Measurements from ENCODE around the gene KLHDC1. TPM values are rescaled to one million over a fixed set of nuclear protein-coding genes. Genes with fewer than 3 reads are reported as not detected.

Gene KLHDC1
- total and polyA plus RNA-seq, 9 of the 15 experiments (the other 6 are each of a cell fraction or from before 2014, with no cell fraction given), result 0.08 to 0.41 (median 0.18) TPM

- no peaks in the 10 kb centered on the region for H3K9me3 ChIP-seq (replicated peaks; ENCODE audit: control insufficient read depth, insufficient read depth, low read depth, low read length)
- no peaks in the 10 kb centered on the region for H3K9me1 ChIP-seq (ENCODE audit: control insufficient read depth, insufficient read depth, low read length)
- intact Hi-C loops (cut with micrococcal nuclease) (loop anchor here (2.0 to 5.0 kb wide), 2 partner anchors 78 to 136 kb away; no protein-coding TSS in a partner anchor), in situ Hi-C loops (cut with MboI) (loop anchor here (5.0 kb wide), 1 partner anchor 81 kb away; the partner anchor contains the start of gene POLE2)
- ChIA-PET CTCF (ENCODE audit: low intra/inter-chr PET ratio) (no interaction called here), POLR2A (interaction anchor here (0.5 to 5.4 kb wide), 12 partner anchors 13 to 148 kb away, joined by 3 to 31 read pairs (median 4); partner anchors contain the start of genes DNAAF2, KLHDC1, MGAT2 and POLE2)
- peak overlapping the region; percentile 94 to 100 for H3K9ac ChIP-seq (ENCODE audit: insufficient read depth in 1 of 2, low read depth in 2 of 2, low read length in 2 of 2)
- H3K4me3 ChIP-seq, result peak overlapping the region; percentile 93
- H3K36me3 ChIP-seq (ENCODE audit: control insufficient read depth, insufficient read depth, low read length), result no peaks in the 10 kb centered on the region
- FAIRE-seq, result peak; percentile 84
- peak overlapping the region; percentile 95 for H3K4me2 ChIP-seq (ENCODE audit: insufficient read depth, low read length)
- under 1% methylated on average over 26 of the region's 67 CpGs for WGBS (ENCODE audit: insufficient coverage, low coverage, missing lambda C conversion rate)
- no peaks in the 10 kb centered on the region for H4K20me1 ChIP-seq (replicated peaks; ENCODE audit: control insufficient read depth, insufficient read depth, low read length)
- no peaks in the 10 kb centered on the region for H3K27me3 ChIP-seq (ENCODE audit: control insufficient read depth in 2 of 2, insufficient read depth in 2 of 2, low read length in 2 of 2)
- peaks cover 17 to 20% of the 10 kb centered on the region in 2 experiments; a peak in 4 of 5 replicates for H3K4me1 ChIP-seq (replicated peaks in 1 of 2; ENCODE audit: control insufficient read depth in 2 of 2, insufficient read depth in 2 of 2, low read length in 2 of 2)
- peak; percentile 41 to 74 (median 44) for DNase-seq (ENCODE audit: extremely low read depth in 1 of 4, low spot score in 3 of 4)
- H2AFZ ChIP-seq (ENCODE audit: low read depth, low read length), result peak overlapping the region; percentile 91
- H3K79me2 ChIP-seq (ENCODE audit: control insufficient read depth, insufficient read depth, low read length), result peaks cover 32% of the 10 kb centered on the region
- BruUV-seq (replicated peaks), result no TSS peak
- peak; percentile 68 for ATAC-seq
- H3K27ac ChIP-seq (ENCODE audit: extremely low read depth, low read depth, low read length), result peak overlapping the region; percentile 99
- peak; percentile 25 for TF ChIP-seq TAF1 (IDR thresholded peaks at IDR 0.05; ENCODE audit: control insufficient read depth, extremely low read depth, insufficient read depth, low read length, severe bottlenecking)
- TF ChIP-seq HDAC1 (IDR thresholded peaks at IDR 0.05), result peak in 1 of 2 experiments; percentile 60; a peak in 1 of 4 replicates
- peak; percentile 4 for TF ChIP-seq PCBP1 (IDR thresholded peaks at IDR 0.05; ENCODE audit: low read depth, low read length, poor library complexity, severe bottlenecking)
- TF ChIP-seq POLR2AphosphoS5 (IDR thresholded peaks at IDR 0.05; ENCODE audit: control insufficient read depth, insufficient read depth, low read depth, low read length), result 0 out of 2 replicates have a peak, but pooled peaks have one; percentile 10
- TF ChIP-seq ELK3 (CRISPR knock-in tag; IDR thresholded peaks at IDR 0.05), result no peak
- TF ChIP-seq NR1H2 (CRISPR knock-in tag; IDR thresholded peaks at IDR 0.05), result 0 out of 2 replicates have a peak, but pooled peaks have one; percentile 66
- TF ChIP-seq MAX (CRISPR knock-in tag; IDR thresholded peaks at IDR 0.05), result peak; percentile 86
- peak; percentile 77 for TF ChIP-seq MTA1 (IDR thresholded peaks at IDR 0.05; ENCODE audit: borderline replicate concordance)
- peak; percentile 78 for TF ChIP-seq CHD1 (IDR thresholded peaks at IDR 0.05; ENCODE audit: low read length)
- TF ChIP-seq SRF (CRISPR knock-in tag; IDR thresholded peaks at IDR 0.05), result no peak
- TF ChIP-seq FOXP1 (CRISPR knock-in tag; IDR thresholded peaks at IDR 0.05), result peak; percentile 10; the same call in 1 of the 2 replicates
- TF ChIP-seq E2F6 (IDR thresholded peaks at IDR 0.05; ENCODE audit: borderline replicate concordance in 1 of 2, extremely low read depth in 1 of 2, insufficient read depth in 1 of 2, insufficient read length in 1 of 2, low read depth in 1 of 2, low read length in 1 of 2, poor library complexity in 1 of 2, severe bottlenecking in 1 of 2), result peak; percentile 67 to 68
- TF ChIP-seq ZNF316 (IDR thresholded peaks at IDR 0.05), result no peak
- peak in 2 of 3 experiments; percentile 35 to 38 for TF ChIP-seq YY1 (IDR thresholded peaks at IDR 0.05; ENCODE audit: borderline replicate concordance in 1 of 3, control insufficient read depth in 1 of 3, extremely low read depth in 1 of 3, insufficient read depth in 3 of 3, insufficient read length in 1 of 3, insufficient replicate concordance in 2 of 3, low read depth in 1 of 3, low read length in 2 of 3)
Observed at GRCh38 chr14:49768301-49769121, 75.6 kb downstream of the KLHDC1 start.

Measured in K562 (cell line).